Fibroblast of mammary gland (primary cell): ENCODE measurements around the gene WDR3.

Experiments
- DNase-seq: peaks from one replicate; pipeline ENCODE4 v3.0.0-alpha.2; 2010; ENCODE audit warnings: low read depth
- H3K4me3 ChIP-seq: 2 replicates; pipeline ENCODE4 v1.5.1; 2011; ENCODE audit warnings: low read depth, mild to moderate bottlenecking, low read length, moderate library complexity; ENCODE audit not compliant: control insufficient read depth
- CTCF ChIP-seq: conservative IDR thresholded peaks from 2 replicates; pipeline ENCODE4 v1.5.1; 2011; ENCODE audit warnings: low read depth, low read length, inconsistent platforms; ENCODE audit not compliant: control insufficient read depth, insufficient read depth

WDR3 gene

GRCh38 chr1:117985973-117986372 is 56.4 kb downstream of the WDR3 start:
- DNase-seq = no peak
- no peak overlapping the region for H3K4me3 ChIP-seq
- TF ChIP-seq CTCF = no peak

GRCh38 chr1:118004312-118004711 is 74.8 kb downstream of the WDR3 start:
- H3K4me3 ChIP-seq = no peak overlapping the region
- DNase-seq = no peak
- TF ChIP-seq CTCF = no peak

- no peak overlapping the region for H3K4me3 ChIP-seq
- no peak for DNase-seq
- no peak for TF ChIP-seq CTCF
Measured at GRCh38 chr1:118007391-118007790, 77.9 kb downstream of the WDR3 start.

GRCh38 chr1:118008011-118008410 is 78.5 kb downstream of the WDR3 start:
- no peak for TF ChIP-seq CTCF
- H3K4me3 ChIP-seq = no peak overlapping the region
- DNase-seq = no peak

- no peak overlapping the region for H3K4me3 ChIP-seq
- DNase-seq = peak; percentile 33
- TF ChIP-seq CTCF = no peak
Measured at GRCh38 chr1:118012515-118013124, 83.1 kb downstream of the WDR3 start.

GRCh38 chr1:118013336-118013735 is 83.8 kb downstream of the WDR3 start:
- H3K4me3 ChIP-seq = no peak overlapping the region
- DNase-seq = no peak
- TF ChIP-seq CTCF = no peak

GRCh38 chr1:118013938-118014337 is 84.4 kb downstream of the WDR3 start:
- no peak for TF ChIP-seq CTCF
- no peak overlapping the region for H3K4me3 ChIP-seq
- DNase-seq = no peak
